H1 (cell line): ENCODE measurements around the gene HSD17B10. TPM values are rescaled to one million over a fixed set of nuclear protein-coding genes. Genes with fewer than 3 reads are reported as not detected.

Source experiments
- CTCF ChIP-seq, 3 experiments: IDR thresholded peaks; 1 replicate in 2 of 3; 2 replicates in 1 of 3; pipeline versions ENCODE4 v1.5.1 to v1.6.1; 2011; ENCODE audit warnings: low read length in 3 of 3, mild to moderate bottlenecking in 3 of 3, inconsistent platforms in 2 of 3, low read depth in 1 of 3, moderate library complexity in 1 of 3; ENCODE audit not compliant: insufficient read depth in 1 of 3; ENCODE audit errors: control extremely low read depth in 1 of 3
- KDM4A ChIP-seq: IDR thresholded peaks from one replicate; pipeline ENCODE4 v1.7.1; 2012; ENCODE audit warnings: low read depth, mild to moderate bottlenecking, moderate library complexity, low read length, inconsistent platforms; ENCODE audit not compliant: severe bottlenecking
- POU5F1 ChIP-seq: IDR thresholded peaks from 2 replicates; pipeline ENCODE4 v1.6.1; 2011; ENCODE audit warnings: low read depth, mild to moderate bottlenecking, low read length, moderate library complexity
- SP1 ChIP-seq: IDR thresholded peaks from 2 replicates; pipeline ENCODE4 v1.6.1; 2011; ENCODE audit warnings: low read depth, low read length
- ZNF274 ChIP-seq: IDR thresholded peaks from 2 replicates; pipeline ENCODE4 v1.7.0; 2012; ENCODE audit warnings: low read length, borderline replicate concordance; ENCODE audit errors: extremely low read depth
- polyA plus RNA-seq, 7 experiments: library from polyadenylated mRNA; depleted of rRNA in 3 of 7; stranded (reverse) in 5 of 7; unstranded in 2 of 7; fragments of >200 nt in 5 of 7; fragments of 200-250 nt in 2 of 7; gene quantifications; 1 replicate in 5 of 7; 2 replicates in 1 of 7; 4 replicates in 1 of 7; pipeline versions ENCODE4 v1.2.1 to v1.2.3, GENCODE V29; 2011 to 2013; ENCODE audit warnings: missing spikeins in 2 of 7, mixed read lengths in 2 of 7
- total RNA-seq: library from RNA; stranded (reverse); fragmentation: NEBNext Ultra II Directional; extraction: Animal tissue kit (Norgen Biotek cat#: 25700); gene quantifications from 2 replicates; pipeline ENCODE4 v1.2.1, GENCODE V29; 2021
- TF ChIP-seq, protein P1 (sequence below): fragments of 300-600 bp; sonication (generic); IDR thresholded peaks from 2 replicates; pipeline ENCODE4 v1.7.1; 2012; ENCODE audit warnings: low read length, moderate library complexity, mild to moderate bottlenecking, inconsistent platforms; ENCODE audit not compliant: insufficient replicate concordance

Gene HSD17B10
- total and polyA plus RNA-seq, 2 of the 8 experiments (the other 6 are each of a cell fraction or from before 2014, with no cell fraction given) = 114 to 236 TPM

DNA sequence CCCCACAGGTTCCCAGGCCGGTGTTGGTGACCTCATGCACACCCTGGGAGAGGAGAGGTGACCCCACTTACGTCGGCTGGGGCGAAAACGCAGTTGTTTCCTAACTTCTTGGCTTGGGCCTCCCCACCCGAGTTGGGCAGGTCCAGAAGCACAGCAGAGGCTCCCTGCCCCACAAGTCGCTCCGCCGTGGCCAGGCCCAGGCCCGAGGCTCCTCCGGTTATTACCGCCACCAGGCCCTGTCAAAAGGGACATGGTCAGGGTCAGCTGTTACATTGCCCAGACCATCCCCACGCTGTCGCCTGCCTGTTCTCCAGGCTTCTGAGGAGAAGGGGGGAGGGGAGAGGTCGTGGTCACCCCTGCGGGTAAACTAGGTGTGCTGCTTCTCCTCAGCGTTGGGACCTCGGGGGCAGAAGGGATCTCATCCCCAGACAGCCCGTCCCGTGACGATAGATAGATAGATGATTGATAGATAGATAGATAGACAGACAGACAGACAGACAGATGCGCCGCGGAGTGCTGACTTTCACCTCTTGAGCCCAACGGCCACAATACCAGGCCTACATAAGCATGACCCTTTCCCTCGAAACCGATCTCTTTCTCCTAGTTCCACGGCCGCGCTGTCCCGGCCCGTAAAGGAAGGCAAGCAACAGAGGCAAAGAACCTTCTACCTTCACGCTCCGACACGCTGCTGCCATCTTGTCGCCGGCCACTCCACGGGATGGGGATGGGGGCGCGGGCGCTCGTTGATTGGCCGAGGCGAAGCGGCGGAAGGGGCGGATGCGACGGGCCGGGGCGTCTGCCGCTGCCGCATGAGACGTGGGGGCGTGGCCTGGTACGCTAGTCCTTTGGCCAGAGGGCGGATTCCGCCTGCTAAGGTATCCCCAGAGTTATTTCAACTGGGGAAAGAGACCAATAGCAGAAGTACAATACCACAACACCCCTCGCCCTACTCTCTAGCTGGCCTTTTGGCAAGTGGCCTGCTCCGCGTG, at the start of gene HSD17B10 (continued):
- TF ChIP-seq, protein P1, sequence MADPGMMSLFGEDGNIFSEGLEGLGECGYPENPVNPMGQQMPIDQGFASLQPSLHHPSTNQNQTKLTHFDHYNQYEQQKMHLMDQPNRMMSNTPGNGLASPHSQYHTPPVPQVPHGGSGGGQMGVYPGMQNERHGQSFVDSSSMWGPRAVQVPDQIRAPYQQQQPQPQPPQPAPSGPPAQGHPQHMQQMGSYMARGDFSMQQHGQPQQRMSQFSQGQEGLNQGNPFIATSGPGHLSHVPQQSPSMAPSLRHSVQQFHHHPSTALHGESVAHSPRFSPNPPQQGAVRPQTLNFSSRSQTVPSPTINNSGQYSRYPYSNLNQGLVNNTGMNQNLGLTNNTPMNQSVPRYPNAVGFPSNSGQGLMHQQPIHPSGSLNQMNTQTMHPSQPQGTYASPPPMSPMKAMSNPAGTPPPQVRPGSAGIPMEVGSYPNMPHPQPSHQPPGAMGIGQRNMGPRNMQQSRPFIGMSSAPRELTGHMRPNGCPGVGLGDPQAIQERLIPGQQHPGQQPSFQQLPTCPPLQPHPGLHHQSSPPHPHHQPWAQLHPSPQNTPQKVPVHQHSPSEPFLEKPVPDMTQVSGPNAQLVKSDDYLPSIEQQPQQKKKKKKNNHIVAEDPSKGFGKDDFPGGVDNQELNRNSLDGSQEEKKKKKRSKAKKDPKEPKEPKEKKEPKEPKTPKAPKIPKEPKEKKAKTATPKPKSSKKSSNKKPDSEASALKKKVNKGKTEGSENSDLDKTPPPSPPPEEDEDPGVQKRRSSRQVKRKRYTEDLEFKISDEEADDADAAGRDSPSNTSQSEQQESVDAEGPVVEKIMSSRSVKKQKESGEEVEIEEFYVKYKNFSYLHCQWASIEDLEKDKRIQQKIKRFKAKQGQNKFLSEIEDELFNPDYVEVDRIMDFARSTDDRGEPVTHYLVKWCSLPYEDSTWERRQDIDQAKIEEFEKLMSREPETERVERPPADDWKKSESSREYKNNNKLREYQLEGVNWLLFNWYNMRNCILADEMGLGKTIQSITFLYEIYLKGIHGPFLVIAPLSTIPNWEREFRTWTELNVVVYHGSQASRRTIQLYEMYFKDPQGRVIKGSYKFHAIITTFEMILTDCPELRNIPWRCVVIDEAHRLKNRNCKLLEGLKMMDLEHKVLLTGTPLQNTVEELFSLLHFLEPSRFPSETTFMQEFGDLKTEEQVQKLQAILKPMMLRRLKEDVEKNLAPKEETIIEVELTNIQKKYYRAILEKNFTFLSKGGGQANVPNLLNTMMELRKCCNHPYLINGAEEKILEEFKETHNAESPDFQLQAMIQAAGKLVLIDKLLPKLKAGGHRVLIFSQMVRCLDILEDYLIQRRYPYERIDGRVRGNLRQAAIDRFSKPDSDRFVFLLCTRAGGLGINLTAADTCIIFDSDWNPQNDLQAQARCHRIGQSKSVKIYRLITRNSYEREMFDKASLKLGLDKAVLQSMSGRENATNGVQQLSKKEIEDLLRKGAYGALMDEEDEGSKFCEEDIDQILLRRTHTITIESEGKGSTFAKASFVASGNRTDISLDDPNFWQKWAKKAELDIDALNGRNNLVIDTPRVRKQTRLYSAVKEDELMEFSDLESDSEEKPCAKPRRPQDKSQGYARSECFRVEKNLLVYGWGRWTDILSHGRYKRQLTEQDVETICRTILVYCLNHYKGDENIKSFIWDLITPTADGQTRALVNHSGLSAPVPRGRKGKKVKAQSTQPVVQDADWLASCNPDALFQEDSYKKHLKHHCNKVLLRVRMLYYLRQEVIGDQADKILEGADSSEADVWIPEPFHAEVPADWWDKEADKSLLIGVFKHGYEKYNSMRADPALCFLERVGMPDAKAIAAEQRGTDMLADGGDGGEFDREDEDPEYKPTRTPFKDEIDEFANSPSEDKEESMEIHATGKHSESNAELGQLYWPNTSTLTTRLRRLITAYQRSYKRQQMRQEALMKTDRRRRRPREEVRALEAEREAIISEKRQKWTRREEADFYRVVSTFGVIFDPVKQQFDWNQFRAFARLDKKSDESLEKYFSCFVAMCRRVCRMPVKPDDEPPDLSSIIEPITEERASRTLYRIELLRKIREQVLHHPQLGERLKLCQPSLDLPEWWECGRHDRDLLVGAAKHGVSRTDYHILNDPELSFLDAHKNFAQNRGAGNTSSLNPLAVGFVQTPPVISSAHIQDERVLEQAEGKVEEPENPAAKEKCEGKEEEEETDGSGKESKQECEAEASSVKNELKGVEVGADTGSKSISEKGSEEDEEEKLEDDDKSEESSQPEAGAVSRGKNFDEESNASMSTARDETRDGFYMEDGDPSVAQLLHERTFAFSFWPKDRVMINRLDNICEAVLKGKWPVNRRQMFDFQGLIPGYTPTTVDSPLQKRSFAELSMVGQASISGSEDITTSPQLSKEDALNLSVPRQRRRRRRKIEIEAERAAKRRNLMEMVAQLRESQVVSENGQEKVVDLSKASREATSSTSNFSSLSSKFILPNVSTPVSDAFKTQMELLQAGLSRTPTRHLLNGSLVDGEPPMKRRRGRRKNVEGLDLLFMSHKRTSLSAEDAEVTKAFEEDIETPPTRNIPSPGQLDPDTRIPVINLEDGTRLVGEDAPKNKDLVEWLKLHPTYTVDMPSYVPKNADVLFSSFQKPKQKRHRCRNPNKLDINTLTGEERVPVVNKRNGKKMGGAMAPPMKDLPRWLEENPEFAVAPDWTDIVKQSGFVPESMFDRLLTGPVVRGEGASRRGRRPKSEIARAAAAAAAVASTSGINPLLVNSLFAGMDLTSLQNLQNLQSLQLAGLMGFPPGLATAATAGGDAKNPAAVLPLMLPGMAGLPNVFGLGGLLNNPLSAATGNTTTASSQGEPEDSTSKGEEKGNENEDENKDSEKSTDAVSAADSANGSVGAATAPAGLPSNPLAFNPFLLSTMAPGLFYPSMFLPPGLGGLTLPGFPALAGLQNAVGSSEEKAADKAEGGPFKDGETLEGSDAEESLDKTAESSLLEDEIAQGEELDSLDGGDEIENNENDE = no peak
- TF ChIP-seq POU5F1 (no peak), KDM4A (peak; percentile 26), SP1 (no peak; the same call in 1 of the 2 replicates), CTCF (IDR thresholded peaks at IDR 0.05; ENCODE audit: control extremely low read depth in 1 of 3, insufficient read depth in 1 of 3, low read depth in 1 of 3, low read length in 3 of 3) (no peak), ZNF274 (no peak)
